Stimulated activated CD4-positive, alpha-beta T cell treated with anti-CD3 and anti-CD28 coated beads, Interleukin-1b, Interleukin-23, amount 100 ng/mL, for 24 hours (primary cell): Measurements from ENCODE around the gene C14orf119.
"Not testable (repeated sequence)": the region's sequence is repeated elsewhere in the genome, so short reads cannot be mapped to it uniquely, and the experiment has no call there.

ENCODE experiments used
- DNase-seq, 4 experiments: peaks; one replicate each; pipeline ENCODE4 v3.0.0-alpha.2; 2020; ENCODE audit warnings: low read depth in 4 of 4, low spot score in 1 of 4

The C14orf119 gene

GRCh38 chr14:23108169-23108568, 12.9 kb downstream of the C14orf119 start:
- not testable (repeated sequence) for DNase-seq

GRCh38 chr14:23109769-23110168, 14.5 kb downstream of the C14orf119 start:
- no peak for DNase-seq

- no peak for DNase-seq
Measured at GRCh38 chr14:23110579-23111365, 15.5 kb downstream of the C14orf119 start.

- DNase-seq: no peak
Measured at GRCh38 chr14:23112359-23113178, 17.3 kb downstream of the C14orf119 start.

- DNase-seq: no peak
Measured at GRCh38 chr14:23113431-23114119, 18.3 kb downstream of the C14orf119 start.

GRCh38 chr14:23114120-23114458, 18.8 kb downstream of the C14orf119 start:
- DNase-seq: no peak

GRCh38 chr14:23114669-23115038, 19.3 kb downstream of the C14orf119 start:
- no peak for DNase-seq

- no peak for DNase-seq
Measured at GRCh38 chr14:23115039-23115731, 19.9 kb downstream of the C14orf119 start.

- no peak for DNase-seq
Measured at GRCh38 chr14:23115918-23116317, 20.6 kb downstream of the C14orf119 start.

- no peak for DNase-seq
Measured at GRCh38 chr14:23117371-23118020, 22.2 kb downstream of the C14orf119 start.

GRCh38 chr14:23118506-23119362, 23.4 kb downstream of the C14orf119 start, which contains the start of gene CEBPE:
TSS of gene CEBPE (minus strand) at chr14:23119255. CDS start at chr14:23119091, 164 bp downstream.
- DNase-seq: no peak

- DNase-seq: no peak
Measured at GRCh38 chr14:23119363-23120327, 24.3 kb downstream of the C14orf119 start.

- DNase-seq: peak; percentile 49 to 72 (median 58)
Measured at GRCh38 chr14:23120541-23121251, 25.4 kb downstream of the C14orf119 start.

- no peak for DNase-seq
Measured at GRCh38 chr14:23121361-23121771, 26.1 kb downstream of the C14orf119 start.

- DNase-seq: no peak
Measured at GRCh38 chr14:23122086-23122485, 26.8 kb downstream of the C14orf119 start.

GRCh38 chr14:23123419-23123818, 28.1 kb downstream of the C14orf119 start:
- DNase-seq: no peak

GRCh38 chr14:23124337-23124954, 29.1 kb downstream of the C14orf119 start:
- DNase-seq: no peak
